HFFc6 (cell line): ENCODE results near the gene AEN. TPM values are rescaled to one million over a fixed set of nuclear protein-coding genes. Genes with fewer than 3 reads are reported as not detected.
"Not testable (repeated sequence)": the region's sequence is repeated elsewhere in the genome, so short reads cannot be mapped to it uniquely, and the experiment has no call there.

Experiments
- DNase-seq: peaks from one replicate; pipeline ENCODE4 v3.0.0-alpha.2; 2018
- H3K27ac Mint-ChIP-seq: 2 replicates; pipeline ENCODE4 v1.8.0; 2020; ENCODE audit warnings: mild to moderate bottlenecking, mixed read lengths
- H3K27me3 Mint-ChIP-seq: 2 replicates; pipeline ENCODE4 v1.8.0; 2021; ENCODE audit warnings: mild to moderate bottlenecking, moderate library complexity, mixed read lengths; ENCODE audit not compliant: insufficient read depth
- H3K36me3 Mint-ChIP-seq: 2 replicates; pipeline ENCODE4 v1.8.0; 2021; ENCODE audit warnings: low read depth, mixed read lengths
- H3K4me1 Mint-ChIP-seq: 2 replicates; pipeline ENCODE4 v1.8.0; 2020; ENCODE audit warnings: low read depth, mixed read lengths
- H3K4me3 Mint-ChIP-seq: 2 replicates; pipeline ENCODE4 v1.8.0; 2020; ENCODE audit warnings: mild to moderate bottlenecking, moderate library complexity, mixed read lengths
- H3K9me3 Mint-ChIP-seq: 2 replicates; pipeline ENCODE4 v1.8.0; 2020; ENCODE audit warnings: mild to moderate bottlenecking, mixed read lengths
- total RNA-seq, 6 experiments: library from RNA; stranded (reverse); fragmentation: NEBNext Ultra II Directional; extraction: Animal tissue kit (Norgen Biotek cat#: 25700); gene quantifications; 2 replicates in 1 of 6; 3 replicates in 5 of 6; pipeline ENCODE4 v1.2.3, GENCODE V29; 2021
- TF ChIP-seq, protein P1 (sequence below): fragments of 200-600 bp; sonication (generic); IDR thresholded peaks from 2 replicates; pipeline ENCODE4 v1.5.0; 2021; ENCODE audit warnings: antibody characterized with exemption, mild to moderate bottlenecking

Gene AEN
- total RNA-seq, 6 experiments from 2014 or later = 65.4 to 73.4 (median 67.8) TPM

DNA sequence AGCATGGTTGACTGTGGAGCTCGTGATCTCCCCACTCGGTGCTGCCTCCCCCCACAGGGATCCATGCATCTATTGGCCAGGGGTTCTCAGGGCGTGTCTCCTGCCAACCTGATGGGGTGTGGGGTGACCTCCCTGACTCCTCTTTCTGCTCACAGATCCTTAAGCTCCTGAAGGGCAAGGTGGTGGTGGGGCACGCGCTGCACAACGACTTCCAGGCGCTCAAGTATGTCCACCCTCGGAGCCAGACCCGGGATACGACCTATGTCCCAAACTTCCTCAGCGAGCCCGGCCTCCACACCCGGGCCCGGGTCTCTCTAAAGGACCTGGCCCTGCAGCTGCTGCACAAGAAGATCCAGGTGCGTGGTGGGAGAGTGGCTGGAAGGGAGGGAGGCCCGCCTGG, 7.9 kb downstream of the AEN start:
- H3K4me1 Mint-ChIP-seq = peaks cover 55% of the 10 kb centered on the region
- no peak for DNase-seq
- TF ChIP-seq, protein P1, sequence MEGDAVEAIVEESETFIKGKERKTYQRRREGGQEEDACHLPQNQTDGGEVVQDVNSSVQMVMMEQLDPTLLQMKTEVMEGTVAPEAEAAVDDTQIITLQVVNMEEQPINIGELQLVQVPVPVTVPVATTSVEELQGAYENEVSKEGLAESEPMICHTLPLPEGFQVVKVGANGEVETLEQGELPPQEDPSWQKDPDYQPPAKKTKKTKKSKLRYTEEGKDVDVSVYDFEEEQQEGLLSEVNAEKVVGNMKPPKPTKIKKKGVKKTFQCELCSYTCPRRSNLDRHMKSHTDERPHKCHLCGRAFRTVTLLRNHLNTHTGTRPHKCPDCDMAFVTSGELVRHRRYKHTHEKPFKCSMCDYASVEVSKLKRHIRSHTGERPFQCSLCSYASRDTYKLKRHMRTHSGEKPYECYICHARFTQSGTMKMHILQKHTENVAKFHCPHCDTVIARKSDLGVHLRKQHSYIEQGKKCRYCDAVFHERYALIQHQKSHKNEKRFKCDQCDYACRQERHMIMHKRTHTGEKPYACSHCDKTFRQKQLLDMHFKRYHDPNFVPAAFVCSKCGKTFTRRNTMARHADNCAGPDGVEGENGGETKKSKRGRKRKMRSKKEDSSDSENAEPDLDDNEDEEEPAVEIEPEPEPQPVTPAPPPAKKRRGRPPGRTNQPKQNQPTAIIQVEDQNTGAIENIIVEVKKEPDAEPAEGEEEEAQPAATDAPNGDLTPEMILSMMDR = no peak
- H3K27me3 Mint-ChIP-seq = no peaks in the 10 kb centered on the region; the same call in 1 of the 2 replicates
- no peaks in the 10 kb centered on the region for H3K9me3 Mint-ChIP-seq
- H3K4me3 Mint-ChIP-seq = no peak overlapping the region
- peak overlapping the region; percentile 40 for H3K27ac Mint-ChIP-seq
- peaks cover 59% of the 10 kb centered on the region for H3K36me3 Mint-ChIP-seq

DNA sequence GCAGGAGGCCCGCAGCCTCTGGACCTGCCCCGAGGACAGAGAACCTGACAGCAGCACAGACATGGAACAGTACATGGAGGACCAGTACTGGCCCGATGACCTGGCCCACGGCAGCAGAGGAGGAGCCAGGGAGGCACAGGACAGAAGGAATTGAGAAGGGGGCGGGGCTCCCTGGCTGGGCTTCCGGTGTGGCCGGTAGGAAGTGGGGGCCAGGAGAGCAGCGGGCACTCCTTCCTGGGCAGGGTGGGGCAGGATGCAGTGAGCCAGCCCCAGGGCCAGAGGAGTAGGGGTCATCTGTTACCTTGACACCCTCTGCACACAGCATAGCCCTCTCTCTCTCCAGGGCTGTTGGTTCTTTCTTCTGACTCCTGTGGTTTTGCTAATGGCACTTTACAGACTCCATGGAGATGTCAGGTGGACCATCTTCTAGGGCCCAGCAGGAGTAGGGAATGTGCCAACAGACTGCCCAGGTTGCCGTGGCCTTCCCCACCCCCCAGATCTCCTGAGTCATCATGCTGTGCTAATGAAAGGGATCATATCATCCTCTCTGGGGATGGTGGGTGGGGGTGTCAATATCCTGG, 9.1 kb downstream of the AEN start:
- Mint-ChIP-seq H3K36me3 (peaks cover 48% of the 10 kb centered on the region), H3K4me1 (peaks cover 43% of the 10 kb centered on the region), H3K27ac (peak overlapping the region; percentile 66), H3K4me3 (no peak overlapping the region; the same call in 1 of the 2 replicates), H3K27me3 (no peaks in the 10 kb centered on the region; the same call in 1 of the 2 replicates), H3K9me3 (no peaks in the 10 kb centered on the region)
- TF ChIP-seq, protein P1 = no peak
- no peak for DNase-seq

DNA sequence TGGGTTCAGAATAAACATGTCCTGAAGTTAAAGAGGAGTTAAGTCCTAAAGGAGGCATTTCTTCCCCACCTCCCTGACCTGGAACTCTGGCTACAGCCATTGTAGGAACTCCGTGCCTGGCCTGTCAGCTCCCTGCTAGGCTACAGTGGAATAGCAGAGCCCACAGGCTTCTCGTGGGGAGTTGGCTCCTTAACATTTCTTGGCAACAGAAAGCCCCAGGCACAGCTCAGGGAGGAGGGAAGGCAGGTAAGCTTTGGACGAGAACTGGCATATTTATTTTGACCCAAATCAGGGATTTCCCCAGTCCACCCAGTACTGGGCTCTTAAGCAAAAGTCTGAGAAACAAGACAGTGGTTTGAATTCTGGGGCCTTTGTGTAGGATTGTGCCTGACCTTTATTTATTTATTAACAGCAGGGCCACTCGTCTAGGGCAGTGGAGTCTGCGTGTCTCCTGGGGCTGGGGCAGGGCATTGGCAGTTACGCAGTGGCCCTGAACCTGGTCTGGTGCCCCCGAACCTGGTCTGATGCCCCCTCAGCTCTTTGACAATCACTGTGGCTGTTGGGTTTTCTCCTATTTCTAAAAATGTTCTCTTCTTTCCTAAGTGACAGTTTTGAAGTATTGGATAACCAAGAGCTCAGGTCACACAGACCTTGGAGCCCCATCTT, 9.8 kb downstream of the AEN start:
- Mint-ChIP-seq H3K4me3 (no peak overlapping the region), H3K9me3 (no peaks in the 10 kb centered on the region), H3K27ac (peak overlapping the region; percentile 66), H3K27me3 (no peaks in the 10 kb centered on the region; the same call in 1 of the 2 replicates), H3K4me1 (peaks cover 41% of the 10 kb centered on the region), H3K36me3 (peaks cover 47% of the 10 kb centered on the region)
- TF ChIP-seq, protein P1 = no peak
- DNase-seq = no peak

DNA sequence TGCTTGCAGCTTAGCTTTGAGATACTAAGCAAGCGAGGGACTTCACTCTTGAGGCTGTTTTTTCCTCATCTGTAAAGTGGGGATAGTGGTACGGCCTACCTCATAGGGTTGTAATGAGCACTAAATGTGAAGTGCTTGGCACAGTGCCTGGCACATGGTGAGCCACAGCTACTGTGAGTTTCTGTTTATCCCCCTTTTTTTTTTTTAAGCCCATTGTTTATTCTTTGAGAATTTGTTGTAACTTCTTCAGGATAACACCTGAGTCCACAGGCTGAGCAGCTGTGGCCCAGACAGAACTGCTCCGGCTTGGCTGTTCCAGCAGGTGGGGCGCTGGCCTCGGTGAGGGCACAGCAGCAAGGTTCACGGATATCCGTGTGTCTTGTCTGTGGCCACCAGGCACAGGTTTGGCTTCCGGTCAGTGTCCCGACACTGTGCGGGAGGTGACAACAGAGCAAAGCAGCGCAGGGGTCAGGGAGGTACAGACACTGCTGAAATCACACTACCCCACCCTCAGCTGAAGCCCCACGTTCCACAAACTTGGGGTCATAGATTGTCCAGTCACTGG, 10.4 kb downstream of the AEN start:
- TF ChIP-seq, protein P1 = no peak
- DNase-seq = no peak
- Mint-ChIP-seq H3K36me3 (peaks cover 47% of the 10 kb centered on the region), H3K27ac (peak overlapping the region; percentile 18; the same call in 1 of the 2 replicates), H3K27me3 (no peaks in the 10 kb centered on the region; the same call in 1 of the 2 replicates), H3K4me3 (no peak overlapping the region), H3K4me1 (peaks cover 47% of the 10 kb centered on the region), H3K9me3 (no peaks in the 10 kb centered on the region)

DNA sequence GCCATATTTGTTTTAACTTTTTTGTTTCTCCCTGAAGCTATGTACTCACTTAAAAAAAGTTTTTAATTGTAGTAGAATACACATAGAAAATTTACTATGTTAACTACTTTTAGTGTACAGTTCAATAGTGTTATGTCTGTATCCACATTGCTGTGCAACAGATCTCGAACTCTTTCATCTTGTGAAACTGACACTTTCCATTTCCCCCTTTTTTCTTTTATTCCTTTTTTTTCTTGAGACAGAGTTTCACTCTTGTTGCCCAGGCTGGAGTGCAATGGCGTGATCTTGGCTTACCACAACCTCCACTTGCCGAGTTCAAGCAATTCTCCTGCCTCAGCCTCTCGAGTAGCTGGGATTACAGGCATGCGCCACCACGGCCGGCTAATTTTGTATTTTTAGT, 11.7 kb downstream of the AEN start:
- H3K9me3 Mint-ChIP-seq, H3K27me3 Mint-ChIP-seq, H3K4me3 Mint-ChIP-seq, DNase-seq: not testable (repeated sequence)
- Mint-ChIP-seq H3K27ac (peak overlapping the region; percentile 18; the same call in 1 of the 2 replicates), H3K36me3 (peaks cover 38% of the 10 kb centered on the region), H3K4me1 (peaks cover 51% of the 10 kb centered on the region)

DNA sequence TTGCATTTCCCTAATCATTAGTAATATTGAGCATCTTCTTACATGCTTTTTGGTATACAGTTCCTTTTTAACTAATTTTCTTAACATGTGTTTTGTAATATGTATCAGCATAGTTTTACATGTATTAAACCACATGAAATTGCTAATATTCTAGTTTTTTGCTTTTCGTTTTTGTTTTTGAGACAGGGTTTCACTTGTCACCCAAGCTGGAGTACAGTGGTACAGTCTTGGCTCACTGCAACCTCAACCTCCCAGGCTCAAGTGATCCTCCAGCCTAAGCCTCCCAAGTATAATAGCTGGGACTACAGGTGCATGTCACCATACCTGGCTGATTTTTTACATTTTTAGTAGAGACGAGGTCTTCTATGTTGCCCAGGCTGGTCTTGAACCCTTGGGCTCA, 13.3 kb downstream of the AEN start:
- Mint-ChIP-seq H3K27ac (no peak overlapping the region; the same call in 1 of the 2 replicates), H3K36me3 (peaks cover 22% of the 10 kb centered on the region), H3K9me3 (no peaks in the 10 kb centered on the region), H3K4me3 (no peak overlapping the region), H3K27me3 (peaks cover 11% of the 10 kb centered on the region), H3K4me1 (peaks cover 48% of the 10 kb centered on the region)
- TF ChIP-seq, protein P1 = no peak
- no peak for DNase-seq
